ENCODE data around the gene FBXW10B.
"Not testable (repeated sequence)": the region's sequence is repeated elsewhere in the genome, so short reads cannot be mapped to it uniquely, and the experiment has no call there.

Gene FBXW10B

GRCh38 chr17:15619331-15620058 is at the start of gene FBXW10B:
Gene FBXW10B (minus strand): TSS chr17:15619704. CDS start chr17:15619512, 192 bp downstream.
- not testable (repeated sequence) for H3K27ac Mint-ChIP-seq, H3K9me3 Mint-ChIP-seq, H3K4me3 Mint-ChIP-seq, H3K4me1 Mint-ChIP-seq, H3K36me3 Mint-ChIP-seq, H3K27me3 Mint-ChIP-seq

GRCh38 chr17:15663691-15664090 is 44.2 kb upstream of the FBXW10B start:
- Mint-ChIP-seq H3K4me1 (no peaks in the 10 kb centered on the region), H3K27ac (no peak overlapping the region), H3K27me3 (no peaks in the 10 kb centered on the region), H3K4me3 (no peak overlapping the region), H3K36me3 (peaks cover 19% of the 10 kb centered on the region), H3K9me3 (no peaks in the 10 kb centered on the region)

GRCh38 chr17:15663176-15663575 is 43.7 kb upstream of the FBXW10B start:
- Mint-ChIP-seq H3K4me1 (no peaks in the 10 kb centered on the region), H3K36me3 (peaks cover 17% of the 10 kb centered on the region), H3K27ac (no peak overlapping the region), H3K9me3 (no peaks in the 10 kb centered on the region), H3K4me3 (no peak overlapping the region), H3K27me3 (no peaks in the 10 kb centered on the region)

GRCh38 chr17:15662681-15663080 is 43.2 kb upstream of the FBXW10B start:
- no peaks in the 10 kb centered on the region for H3K4me1 Mint-ChIP-seq
- H3K27ac Mint-ChIP-seq: no peak overlapping the region
- H3K27me3 Mint-ChIP-seq: no peaks in the 10 kb centered on the region

GRCh38 chr17:15660077-15660476 is 40.6 kb upstream of the FBXW10B start:
- no peaks in the 10 kb centered on the region for H3K9me3 Mint-ChIP-seq
- H3K36me3 Mint-ChIP-seq: peaks cover 12% of the 10 kb centered on the region
- no peak overlapping the region for H3K4me3 Mint-ChIP-seq
- no peaks in the 10 kb centered on the region for H3K4me1 Mint-ChIP-seq
- H3K27ac Mint-ChIP-seq: no peak overlapping the region
- H3K27me3 Mint-ChIP-seq: no peaks in the 10 kb centered on the region

More at GRCh38 chr17:15662681-15663080, 43.2 kb upstream of the FBXW10B start:
- H3K36me3 Mint-ChIP-seq: peaks cover 15% of the 10 kb centered on the region
- no peaks in the 10 kb centered on the region for H3K9me3 Mint-ChIP-seq
- H3K4me3 Mint-ChIP-seq: no peak overlapping the region

- Mint-ChIP-seq H3K9me3 (no peaks in the 10 kb centered on the region), H3K36me3 (peaks cover 12% of the 10 kb centered on the region), H3K4me1 (no peaks in the 10 kb centered on the region), H3K4me3 (no peak overlapping the region), H3K27me3 (no peaks in the 10 kb centered on the region), H3K27ac (no peak overlapping the region)
These were observed 40.2 kb upstream of the FBXW10B start for GRCh38 chr17:15659663-15660062.

- Mint-ChIP-seq H3K4me1 (no peaks in the 10 kb centered on the region), H3K9me3 (no peaks in the 10 kb centered on the region), H3K27me3 (no peaks in the 10 kb centered on the region), H3K27ac (no peak overlapping the region), H3K4me3 (no peak overlapping the region), H3K36me3 (peaks cover 12% of the 10 kb centered on the region)
These were observed 39.7 kb upstream of the FBXW10B start for GRCh38 chr17:15659236-15659635.

- Mint-ChIP-seq H3K4me3 (no peak overlapping the region), H3K27ac (no peak overlapping the region), H3K27me3 (no peaks in the 10 kb centered on the region), H3K9me3 (no peaks in the 10 kb centered on the region), H3K4me1 (no peaks in the 10 kb centered on the region), H3K36me3 (peaks cover 10% of the 10 kb centered on the region)
These were observed 38.8 kb upstream of the FBXW10B start for GRCh38 chr17:15658296-15658695.

- no peak overlapping the region for H3K27ac Mint-ChIP-seq
- peaks cover 10% of the 10 kb centered on the region for H3K36me3 Mint-ChIP-seq
- H3K27me3 Mint-ChIP-seq: no peaks in the 10 kb centered on the region
- no peaks in the 10 kb centered on the region for H3K9me3 Mint-ChIP-seq
- no peak overlapping the region for H3K4me3 Mint-ChIP-seq
- no peaks in the 10 kb centered on the region for H3K4me1 Mint-ChIP-seq
These were observed 38.4 kb upstream of the FBXW10B start for GRCh38 chr17:15657868-15658267.

GRCh38 chr17:15654886-15655561 is 35.5 kb upstream of the FBXW10B start:
- H3K27ac Mint-ChIP-seq: no peak overlapping the region
- H3K27me3 Mint-ChIP-seq: no peaks in the 10 kb centered on the region

GRCh38 chr17:15654401-15654800 is 34.9 kb upstream of the FBXW10B start:
- not testable (repeated sequence) for H3K4me1 Mint-ChIP-seq, H3K4me3 Mint-ChIP-seq, H3K36me3 Mint-ChIP-seq

More at GRCh38 chr17:15654886-15655561, 35.5 kb upstream of the FBXW10B start:
- H3K4me1 Mint-ChIP-seq: peaks cover 3% of the 10 kb centered on the region
- no peaks in the 10 kb centered on the region for H3K9me3 Mint-ChIP-seq
- H3K4me3 Mint-ChIP-seq: no peak overlapping the region
- peaks cover 6% of the 10 kb centered on the region for H3K36me3 Mint-ChIP-seq

GRCh38 chr17:15652960-15653359 is 33.5 kb upstream of the FBXW10B start:
- no peaks in the 10 kb centered on the region for H3K27me3 Mint-ChIP-seq
- H3K27ac Mint-ChIP-seq: no peak overlapping the region
- H3K4me1 Mint-ChIP-seq: peaks cover 3% of the 10 kb centered on the region
- H3K36me3 Mint-ChIP-seq: peaks cover 6% of the 10 kb centered on the region
- H3K4me3 Mint-ChIP-seq: no peak overlapping the region
- H3K9me3 Mint-ChIP-seq: no peaks in the 10 kb centered on the region

More at GRCh38 chr17:15654401-15654800, 34.9 kb upstream of the FBXW10B start:
- not testable (repeated sequence) for H3K27me3 Mint-ChIP-seq, H3K9me3 Mint-ChIP-seq, H3K27ac Mint-ChIP-seq

- H3K4me1 Mint-ChIP-seq: peaks cover 3% of the 10 kb centered on the region
- no peak overlapping the region for H3K27ac Mint-ChIP-seq
- no peaks in the 10 kb centered on the region for H3K27me3 Mint-ChIP-seq
- H3K9me3 Mint-ChIP-seq: no peaks in the 10 kb centered on the region
- H3K4me3 Mint-ChIP-seq: no peak overlapping the region
- peaks cover 4% of the 10 kb centered on the region for H3K36me3 Mint-ChIP-seq
These were observed 32.1 kb upstream of the FBXW10B start for GRCh38 chr17:15651583-15652110.

- Mint-ChIP-seq H3K36me3 (peaks cover 4% of the 10 kb centered on the region), H3K27ac (no peak overlapping the region), H3K4me1 (peaks cover 3% of the 10 kb centered on the region), H3K9me3 (no peaks in the 10 kb centered on the region), H3K4me3 (no peak overlapping the region), H3K27me3 (no peaks in the 10 kb centered on the region)
These were observed 31.5 kb upstream of the FBXW10B start for GRCh38 chr17:15650741-15651582.

- H3K36me3 Mint-ChIP-seq: peaks cover 5% of the 10 kb centered on the region
- H3K27me3 Mint-ChIP-seq: no peaks in the 10 kb centered on the region
- H3K4me3 Mint-ChIP-seq: no peak overlapping the region
- H3K9me3 Mint-ChIP-seq: no peaks in the 10 kb centered on the region
- no peak overlapping the region for H3K27ac Mint-ChIP-seq
- peaks cover 3% of the 10 kb centered on the region for H3K4me1 Mint-ChIP-seq
These were observed 30.4 kb upstream of the FBXW10B start for GRCh38 chr17:15649861-15650421.
